HG03095 (cell line): ENCODE measurements around the gene TMEM219.
"Not testable (repeated sequence)": the region's sequence is repeated elsewhere in the genome, so short reads cannot be mapped to it uniquely, and the experiment has no call there.

Experiments used
- ATAC-seq: cut with Tn5 transposase; IDR thresholded peaks from one replicate; pipeline ENCODE4 v1.9.1; 2021; ENCODE audit warnings: moderate library complexity; ENCODE audit not compliant: unreplicated experiment

Gene TMEM219

DNA sequence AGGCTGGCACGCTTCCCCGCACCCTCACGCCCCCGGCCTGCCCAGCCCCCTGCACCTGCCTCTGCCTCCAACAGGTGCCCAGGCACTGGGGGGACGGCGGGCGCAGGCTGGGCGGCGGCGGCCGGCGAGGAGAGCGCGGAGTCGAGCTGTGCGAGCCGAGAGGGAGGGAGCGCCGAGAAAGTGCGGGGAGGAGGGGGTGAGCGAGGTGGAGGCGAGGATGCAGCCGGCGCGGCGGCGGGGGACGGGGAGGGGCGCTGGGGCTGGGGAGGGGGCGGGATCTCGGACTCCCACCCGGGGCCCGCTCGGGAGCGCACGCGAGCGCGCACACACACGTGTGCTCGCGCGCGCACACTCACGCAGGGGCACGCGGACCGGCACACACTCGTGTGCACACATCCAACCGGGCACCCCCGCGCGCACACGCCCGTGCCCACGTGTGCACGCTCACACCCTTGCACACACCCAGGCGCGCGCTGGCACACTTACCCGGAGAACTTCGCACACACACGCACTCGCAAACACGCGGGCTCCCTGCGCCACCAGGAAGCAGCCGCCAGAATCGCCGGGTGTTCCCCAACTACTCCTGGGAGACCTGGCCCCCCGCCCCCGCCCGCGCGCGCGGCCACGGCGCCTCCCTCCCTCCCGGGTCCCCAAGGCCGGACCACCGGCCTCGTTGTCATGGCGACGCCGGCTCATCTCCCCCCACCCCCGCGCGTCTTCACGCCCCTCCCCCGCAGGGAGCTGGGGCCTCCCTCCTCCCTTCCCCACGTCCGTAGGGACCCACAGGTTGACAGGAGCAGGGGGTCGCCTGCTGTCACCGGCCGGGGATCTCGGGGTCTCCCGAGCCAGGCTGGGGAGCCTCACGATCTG lies 49.2 kb downstream of the TMEM219 start, which contains the start of gene DOC2A:
TSS of gene DOC2A (minus strand) at position 184 of the 870 bp plus-strand sequence. CDS start 805 bp downstream, outside the sequence.
- no peak for ATAC-seq

DNA sequence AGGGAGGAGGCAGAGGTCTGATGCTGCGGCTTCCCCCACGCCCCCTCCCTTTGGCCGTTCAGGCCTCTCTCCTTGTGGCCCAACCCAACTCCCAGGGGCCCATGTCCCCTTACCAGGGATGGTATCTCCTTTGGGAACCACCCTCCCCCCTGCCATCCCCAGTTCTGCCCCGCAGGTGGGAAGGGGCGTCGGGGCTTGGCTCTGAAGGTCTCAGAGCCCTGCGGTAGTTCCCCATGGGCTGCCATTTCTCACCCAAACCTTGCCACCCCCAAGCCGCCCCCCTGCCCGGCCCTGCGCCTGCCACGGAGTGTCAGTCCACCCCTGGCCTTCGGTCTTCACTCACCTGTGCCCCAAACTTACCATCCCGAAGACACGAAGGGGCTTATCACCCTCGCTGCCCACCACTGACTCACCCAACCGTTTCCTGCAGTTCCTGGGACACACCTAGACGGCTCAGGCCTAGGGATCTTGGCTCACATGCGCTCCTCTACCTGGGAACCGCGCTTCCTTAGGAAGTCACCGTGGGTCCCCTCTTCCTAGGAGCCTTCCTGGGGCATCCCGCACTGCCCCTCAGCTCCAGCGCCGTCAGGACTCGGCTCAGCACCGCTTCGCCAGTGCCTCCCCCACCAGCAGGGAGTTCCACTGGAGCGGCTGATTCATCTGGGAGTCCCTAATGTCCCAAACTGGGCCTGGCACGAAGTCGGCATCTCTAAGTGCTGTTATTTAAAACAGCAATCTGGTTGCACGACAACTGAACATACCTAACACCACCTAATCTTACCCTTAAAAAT lies 50.0 kb downstream of the TMEM219 start:
- no peak for ATAC-seq

DNA sequence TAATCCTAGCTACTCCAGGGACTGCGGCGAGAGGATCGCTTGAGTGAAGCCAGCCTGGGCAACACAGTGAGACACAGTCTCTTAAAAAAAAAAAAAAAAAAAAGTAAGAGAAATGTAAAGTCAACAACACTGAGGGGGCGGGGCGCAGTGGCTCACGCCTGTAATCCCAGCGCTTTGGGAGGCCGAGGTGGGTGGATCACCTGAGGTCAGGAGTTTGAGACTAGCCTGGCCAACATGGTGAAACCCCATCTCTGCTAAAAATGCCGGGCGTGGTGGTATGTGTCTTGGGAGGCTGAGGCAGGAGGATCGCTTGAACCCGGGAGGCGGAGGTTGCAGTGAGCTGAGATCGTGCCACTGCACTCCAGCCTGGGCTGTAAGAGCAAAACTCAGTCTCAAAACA lies 50.7 kb downstream of the TMEM219 start:
- ATAC-seq: not testable (repeated sequence)

DNA sequence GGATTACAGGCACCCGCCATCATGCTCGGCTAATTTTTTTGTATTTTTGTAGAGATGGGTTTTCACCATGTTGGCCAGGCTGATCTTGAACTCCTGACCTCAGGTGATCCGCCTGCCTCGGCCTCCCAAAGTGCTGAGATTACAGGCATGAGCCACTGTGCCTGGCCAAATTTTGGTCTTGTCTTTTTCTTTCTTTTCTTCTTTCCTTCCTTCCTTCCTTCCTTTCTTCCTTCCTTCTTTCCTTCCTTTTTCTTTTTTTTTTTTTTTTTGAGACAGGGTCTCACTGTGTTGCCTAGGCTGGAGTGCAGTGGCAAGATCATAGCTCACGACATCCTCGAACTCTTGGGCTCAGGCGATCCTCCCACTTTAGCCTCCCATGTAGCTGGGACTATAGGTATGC lies 53.6 kb downstream of the TMEM219 start:
- not testable (repeated sequence) for ATAC-seq

DNA sequence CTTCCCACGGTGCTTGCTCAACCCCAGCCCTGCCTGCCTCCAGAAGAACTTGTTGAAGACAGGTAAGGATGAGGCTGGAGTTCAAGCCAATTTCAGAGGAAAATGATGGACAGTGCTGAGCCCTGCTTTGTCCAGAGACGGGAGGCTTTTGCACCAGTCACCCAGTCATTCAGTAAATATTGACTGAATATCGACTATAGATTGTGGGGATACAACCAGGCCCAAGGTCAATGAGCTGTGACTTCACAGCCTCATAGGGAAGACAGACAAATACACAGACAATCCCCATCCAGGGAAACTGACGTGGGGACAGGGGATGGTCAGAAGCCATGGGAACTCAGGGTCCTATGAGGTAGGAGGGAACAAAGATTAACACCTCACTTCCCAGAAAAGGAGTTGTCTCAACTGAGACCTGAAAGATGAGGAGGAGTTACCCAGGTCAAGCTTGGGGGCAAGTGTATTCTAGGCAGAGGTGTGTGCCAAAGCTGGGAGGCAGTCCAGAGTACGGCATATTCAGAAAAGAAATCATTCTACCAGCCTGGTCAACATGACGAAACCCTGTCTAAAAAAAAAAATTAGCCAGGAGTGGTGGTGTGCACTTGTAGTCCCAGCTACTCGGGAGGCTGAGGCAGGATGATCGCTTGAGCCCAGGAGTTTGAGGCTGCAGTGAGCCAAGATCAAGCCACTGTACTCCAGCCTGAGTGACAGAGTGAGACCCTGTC lies 54.8 kb downstream of the TMEM219 start:
- ATAC-seq: no peak

DNA sequence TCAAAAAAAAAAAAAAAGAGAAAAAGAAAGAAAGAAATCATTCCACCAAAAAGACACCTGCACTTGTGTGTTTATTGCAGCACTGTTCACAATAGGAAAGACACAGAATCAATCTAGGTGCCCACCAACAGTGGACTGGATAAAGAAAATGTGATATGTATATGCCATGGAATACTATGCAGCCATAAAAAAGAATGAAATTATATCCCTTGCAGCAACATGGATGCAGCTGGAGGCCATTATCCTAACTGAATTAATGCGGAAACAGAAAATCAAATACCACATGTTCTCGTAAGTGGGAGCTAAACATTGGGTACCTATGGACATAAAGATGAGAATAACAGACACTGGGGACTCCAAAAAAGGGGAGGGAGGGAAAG lies 55.4 kb downstream of the TMEM219 start:
- no peak for ATAC-seq

DNA sequence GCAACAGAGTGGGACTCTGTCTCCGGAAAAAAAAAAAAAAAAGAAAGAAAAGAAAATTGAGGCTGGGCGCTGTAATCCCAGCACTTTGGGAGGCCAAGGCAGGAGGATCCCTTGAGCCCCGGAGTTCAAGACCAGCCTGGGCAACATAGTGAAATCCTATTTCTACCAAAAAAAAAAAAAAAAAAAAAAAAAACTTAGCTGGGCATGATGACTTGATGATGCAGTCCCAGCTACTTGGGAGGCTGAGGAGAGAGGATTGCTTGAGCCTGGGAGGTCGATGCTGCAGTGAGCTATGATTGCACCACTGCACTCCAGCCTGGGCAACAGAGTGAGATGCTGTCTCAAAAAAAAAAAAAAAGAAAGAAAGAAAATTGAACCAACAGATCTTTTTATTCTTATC lies 56.1 kb downstream of the TMEM219 start:
- not testable (repeated sequence) for ATAC-seq

DNA sequence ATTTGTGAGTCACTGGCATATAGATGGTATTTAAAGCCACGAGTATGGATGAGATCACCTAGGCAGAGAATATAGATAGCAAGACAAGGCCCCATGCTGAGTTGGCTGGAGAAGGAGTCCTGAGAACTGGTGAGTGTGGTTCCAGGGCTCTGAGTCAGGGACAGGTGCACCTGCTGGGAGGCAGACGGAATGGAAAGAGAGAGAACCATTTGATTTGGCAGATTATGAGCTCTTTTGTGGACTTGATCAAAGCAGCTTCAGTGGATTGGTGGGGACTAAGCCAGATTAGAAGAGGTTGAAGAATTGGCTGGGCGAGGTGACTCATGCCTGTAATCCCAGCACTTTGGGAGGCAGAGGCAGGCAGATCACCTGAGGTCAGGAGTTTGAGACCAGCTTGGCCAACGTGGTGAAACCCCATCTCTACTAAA lies 56.9 kb downstream of the TMEM219 start:
- no peak for ATAC-seq
